Measurements from ENCODE around the gene MAD2L1BP. TPM values are rescaled to one million over a fixed set of nuclear protein-coding genes. Genes with fewer than 3 reads are reported as not detected.

Gene MAD2L1BP
- total RNA-seq, 1 experiment from 2014 or later: 36.8 TPM

DNA sequence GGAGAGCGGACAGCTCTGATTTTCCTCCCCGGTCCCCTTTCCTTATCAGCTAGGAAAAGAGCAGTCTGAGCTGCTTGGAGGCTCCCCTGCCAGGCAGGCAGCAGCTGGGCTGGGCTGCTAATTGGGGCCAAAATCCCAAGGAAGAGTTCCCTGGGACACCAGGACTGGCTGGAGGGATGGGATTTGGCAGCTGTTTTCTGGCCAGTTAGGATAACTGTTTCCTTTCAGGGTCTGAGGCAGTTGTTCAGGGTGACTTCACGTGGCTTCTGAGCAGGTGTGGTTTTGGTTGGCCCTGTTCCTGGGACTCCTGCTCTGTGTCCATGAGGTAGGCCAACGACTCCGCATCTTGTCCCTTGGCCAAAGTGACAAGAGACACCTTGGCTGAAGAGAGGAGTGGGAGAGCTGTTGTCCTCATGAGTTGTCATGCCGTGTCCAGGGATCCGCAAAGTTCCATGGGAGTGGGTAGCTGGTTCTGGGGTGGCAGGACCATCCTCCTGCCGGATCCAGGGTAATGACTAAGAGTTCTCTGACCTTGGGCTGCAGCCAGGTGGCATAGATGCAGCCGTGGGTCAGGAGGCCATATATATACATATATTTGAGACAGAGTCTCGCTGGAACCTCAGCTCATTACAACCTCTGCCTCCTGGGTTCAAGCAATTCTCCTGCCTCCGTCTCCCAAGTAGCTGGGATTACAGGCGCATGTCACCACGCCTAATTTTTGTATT lies 30.7 kb downstream of the MAD2L1BP start:
- no peak for DNase-seq (ENCODE audit: low spot score)

DNA sequence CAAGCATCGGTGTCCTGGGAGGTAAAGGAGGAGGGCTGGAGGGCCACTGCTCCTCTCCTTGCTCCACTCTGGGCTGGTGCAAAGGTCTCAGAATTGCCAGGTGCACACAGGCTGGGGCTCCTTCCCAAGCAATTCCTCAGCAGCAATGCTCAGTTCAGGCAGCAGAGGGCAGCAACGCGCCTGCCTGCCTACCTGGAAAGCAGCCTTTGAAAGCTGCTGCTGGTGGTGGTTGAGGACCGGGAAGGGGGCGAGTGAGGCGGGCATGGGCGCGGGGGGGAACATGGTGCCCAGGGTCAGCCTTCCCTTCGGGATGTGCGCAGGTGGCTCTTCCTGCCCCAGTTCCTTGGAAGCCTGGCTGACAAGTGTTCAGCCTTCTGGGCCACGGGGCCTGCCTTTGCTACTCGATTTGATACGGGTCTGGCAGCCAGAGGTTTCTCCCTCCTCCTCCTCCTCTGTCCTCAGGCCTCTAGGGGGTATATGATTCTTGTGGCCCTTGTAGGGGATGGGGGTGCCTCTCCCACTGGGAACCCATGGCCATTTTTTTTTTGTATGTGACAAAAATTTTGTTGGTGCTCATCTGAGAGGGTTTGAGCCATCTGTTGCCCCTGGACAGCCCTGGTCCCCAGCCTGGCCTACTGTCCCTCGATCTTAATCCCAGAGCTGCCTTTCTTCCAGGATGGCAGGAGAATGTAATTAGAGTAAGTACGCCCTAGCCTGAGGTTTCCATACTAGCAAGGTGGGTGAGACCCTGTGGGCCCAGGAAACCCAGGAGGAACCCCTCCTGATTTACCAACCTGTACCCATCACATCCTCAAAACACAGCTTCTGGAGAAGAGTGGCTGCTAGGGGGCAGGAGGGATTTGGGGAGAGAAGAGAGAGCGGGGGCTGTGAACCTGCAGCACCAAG lies 31.9 kb downstream of the MAD2L1BP start:
- peak; percentile 95 for DNase-seq (ENCODE audit: low spot score)

DNA sequence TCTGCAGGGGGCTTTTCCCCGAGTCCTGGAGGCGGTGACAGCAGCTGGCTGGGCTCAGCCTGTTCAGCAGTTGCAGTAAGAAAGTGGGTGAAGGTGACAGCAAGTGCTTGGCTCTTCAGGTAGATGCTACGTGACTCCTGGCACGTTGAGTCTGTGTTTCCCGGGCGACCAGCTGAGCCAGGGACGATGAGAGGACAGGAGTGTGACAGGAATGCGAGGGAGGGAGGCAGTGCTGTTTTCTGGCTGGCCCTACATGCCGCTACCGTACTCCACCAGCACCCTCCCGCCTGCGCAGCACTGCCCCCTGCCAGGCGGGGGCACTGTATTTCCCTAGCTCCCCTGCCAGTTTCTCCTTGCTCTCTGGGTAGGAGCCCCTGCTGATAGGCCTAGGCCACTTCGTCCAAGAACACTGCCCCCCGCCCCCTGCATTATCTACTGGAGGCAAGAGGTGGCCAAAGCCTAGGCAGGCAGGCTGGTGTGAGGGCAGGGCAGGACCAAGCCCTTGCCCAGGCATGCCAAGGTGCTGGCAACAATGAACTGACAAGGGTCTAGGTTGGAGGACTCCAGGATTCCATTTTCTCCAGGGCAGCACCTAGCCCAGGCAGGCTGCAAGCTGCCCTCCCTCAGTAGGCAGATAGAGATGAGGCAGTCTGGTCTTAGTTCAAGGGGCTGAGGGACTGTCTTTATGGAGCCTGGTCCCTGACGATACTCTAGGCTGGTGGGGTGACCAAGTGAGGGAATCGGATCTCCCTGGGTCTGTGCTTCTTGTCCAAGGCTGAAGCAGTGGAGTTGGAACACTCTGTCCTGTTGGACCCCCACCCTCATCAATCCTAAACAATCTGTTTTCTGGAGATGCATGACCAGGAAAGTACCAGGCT lies 32.8 kb downstream of the MAD2L1BP start:
- peak; percentile 74 for DNase-seq (ENCODE audit: low spot score)

DNA sequence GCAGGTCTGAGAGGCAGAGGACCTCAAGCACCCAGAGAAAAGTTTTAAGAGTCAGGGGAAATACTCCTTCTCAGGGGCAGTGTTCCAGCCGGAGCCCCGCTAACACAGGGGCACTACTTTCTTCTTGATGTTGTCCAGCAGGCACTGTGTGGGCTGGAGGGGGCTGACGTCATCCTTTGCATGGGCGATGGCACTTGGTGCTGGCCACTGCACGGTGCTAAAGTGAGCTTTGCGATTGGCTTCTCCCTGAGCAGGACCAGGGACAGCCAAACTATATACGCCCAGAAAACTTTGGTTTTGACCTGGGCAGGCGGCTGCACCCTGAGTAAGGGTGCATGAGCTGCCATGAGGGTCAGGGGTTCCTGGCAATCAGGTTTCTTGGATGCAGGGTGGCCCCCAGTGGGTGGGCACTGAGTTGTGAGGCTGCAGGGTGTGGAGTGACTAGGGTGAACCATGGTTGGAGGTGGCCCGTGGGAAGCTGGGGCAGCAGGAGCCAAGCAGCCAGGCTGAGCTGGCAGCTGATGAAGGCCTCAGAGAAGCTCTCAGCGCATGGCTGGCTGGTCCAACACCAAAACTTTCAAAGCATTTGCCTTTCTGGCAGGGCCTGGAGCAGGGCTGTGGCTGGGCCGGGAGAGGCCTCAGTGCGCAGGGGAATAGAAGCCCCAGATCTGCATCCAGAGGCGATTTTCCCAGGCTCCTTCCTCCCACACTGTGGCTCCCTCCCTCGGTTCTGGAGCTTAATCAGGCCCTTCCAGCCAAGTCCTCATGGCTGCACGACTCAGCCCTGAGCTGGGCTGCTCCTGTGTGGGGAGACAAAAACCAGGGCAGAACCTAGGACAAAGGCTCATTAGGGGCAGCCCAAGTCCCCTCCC lies 33.6 kb downstream of the MAD2L1BP start:
- DNase-seq (ENCODE audit: low spot score): no peak

DNA sequence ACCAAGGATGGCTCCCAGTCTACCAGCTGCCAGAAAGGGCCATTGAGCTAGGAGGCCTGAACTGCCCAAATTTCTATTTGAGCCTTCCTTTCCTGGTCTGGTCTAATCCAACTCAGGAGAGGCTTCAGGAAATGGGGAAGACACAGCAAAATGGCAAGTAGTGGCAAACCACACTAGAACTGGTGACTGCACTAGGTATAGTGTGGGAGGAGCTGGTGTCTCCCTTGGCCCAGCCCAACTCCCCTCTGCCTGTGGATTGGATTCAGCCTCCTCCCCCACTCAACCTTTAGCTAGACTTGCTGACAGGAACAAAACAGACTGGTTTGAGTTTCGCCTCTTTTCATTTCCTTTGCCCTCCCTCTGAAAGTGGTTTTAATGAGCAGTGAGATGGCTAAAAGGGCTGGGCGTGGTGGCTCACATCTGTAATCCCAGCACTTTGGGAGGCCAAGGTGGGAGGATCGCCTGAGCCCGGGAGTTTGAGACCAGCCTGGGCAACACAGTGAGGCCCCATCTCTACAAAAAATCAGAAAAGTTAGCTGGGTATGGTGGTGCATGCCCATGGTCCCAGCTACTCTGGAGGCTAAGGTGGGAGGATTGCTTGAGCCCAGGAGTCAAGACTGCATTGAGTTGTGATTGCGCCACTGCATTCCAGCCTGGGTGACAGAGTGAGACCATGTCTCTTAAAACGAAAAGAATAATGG lies 34.4 kb downstream of the MAD2L1BP start:
- peak; percentile 27 for DNase-seq (ENCODE audit: low spot score)

DNA sequence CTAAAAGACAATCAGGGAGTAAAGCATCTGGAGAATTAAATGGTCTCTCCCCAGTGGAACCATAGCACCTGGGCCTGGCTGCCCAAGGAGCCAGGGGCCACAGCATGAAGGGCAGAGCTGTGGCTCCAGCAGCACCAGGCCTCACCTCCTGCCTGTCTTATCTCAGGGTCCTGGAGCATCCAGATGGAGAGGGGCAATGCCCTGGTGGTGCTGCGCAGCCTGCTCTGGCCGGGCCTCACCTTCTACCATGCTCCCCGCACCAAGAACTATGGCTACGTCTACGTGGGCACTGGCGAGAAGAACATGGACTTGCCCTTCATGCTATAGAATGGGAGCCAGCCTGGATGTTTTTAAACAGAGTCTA lies 35.0 kb downstream of the MAD2L1BP start:
- no peak for DNase-seq (ENCODE audit: low spot score)

DNA sequence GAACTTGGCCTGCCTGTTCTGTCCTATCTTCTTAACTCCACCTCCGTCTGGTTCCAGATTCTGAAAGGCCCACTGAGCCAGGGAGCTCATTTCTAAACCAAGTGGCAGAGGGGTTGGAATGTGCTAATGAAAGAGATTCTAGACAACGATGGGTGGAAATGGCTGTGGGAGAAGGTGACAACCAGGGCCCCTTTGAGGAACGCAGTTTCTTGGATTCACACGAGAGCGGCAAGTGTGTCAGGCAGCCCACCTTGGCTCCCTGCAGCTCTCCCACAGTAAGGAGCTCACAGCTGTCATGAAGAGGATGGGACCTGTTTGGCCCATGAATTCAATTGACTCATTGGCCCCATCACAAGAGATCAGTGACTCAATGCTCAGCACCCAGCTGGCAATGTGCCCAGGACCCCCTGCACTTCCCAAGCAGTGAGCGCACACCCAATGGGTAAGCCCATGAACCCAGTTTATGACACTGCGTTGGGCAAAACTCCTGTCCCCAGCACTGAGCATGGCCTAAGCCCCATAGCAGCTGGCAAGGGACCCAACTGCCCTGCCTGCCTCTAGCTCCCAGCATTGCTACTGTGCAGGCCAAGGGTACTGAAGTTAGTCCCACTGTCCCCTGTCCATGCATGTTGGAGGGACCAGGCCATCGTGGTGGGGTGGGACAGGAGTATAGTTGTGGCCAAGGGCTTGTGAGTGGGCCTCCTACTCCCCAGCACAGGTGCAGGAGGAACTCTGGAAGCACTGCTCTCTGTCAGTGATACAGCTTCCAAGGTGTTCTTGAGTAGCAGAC lies 35.6 kb downstream of the MAD2L1BP start:
- DNase-seq (ENCODE audit: low spot score): no peak

DNA sequence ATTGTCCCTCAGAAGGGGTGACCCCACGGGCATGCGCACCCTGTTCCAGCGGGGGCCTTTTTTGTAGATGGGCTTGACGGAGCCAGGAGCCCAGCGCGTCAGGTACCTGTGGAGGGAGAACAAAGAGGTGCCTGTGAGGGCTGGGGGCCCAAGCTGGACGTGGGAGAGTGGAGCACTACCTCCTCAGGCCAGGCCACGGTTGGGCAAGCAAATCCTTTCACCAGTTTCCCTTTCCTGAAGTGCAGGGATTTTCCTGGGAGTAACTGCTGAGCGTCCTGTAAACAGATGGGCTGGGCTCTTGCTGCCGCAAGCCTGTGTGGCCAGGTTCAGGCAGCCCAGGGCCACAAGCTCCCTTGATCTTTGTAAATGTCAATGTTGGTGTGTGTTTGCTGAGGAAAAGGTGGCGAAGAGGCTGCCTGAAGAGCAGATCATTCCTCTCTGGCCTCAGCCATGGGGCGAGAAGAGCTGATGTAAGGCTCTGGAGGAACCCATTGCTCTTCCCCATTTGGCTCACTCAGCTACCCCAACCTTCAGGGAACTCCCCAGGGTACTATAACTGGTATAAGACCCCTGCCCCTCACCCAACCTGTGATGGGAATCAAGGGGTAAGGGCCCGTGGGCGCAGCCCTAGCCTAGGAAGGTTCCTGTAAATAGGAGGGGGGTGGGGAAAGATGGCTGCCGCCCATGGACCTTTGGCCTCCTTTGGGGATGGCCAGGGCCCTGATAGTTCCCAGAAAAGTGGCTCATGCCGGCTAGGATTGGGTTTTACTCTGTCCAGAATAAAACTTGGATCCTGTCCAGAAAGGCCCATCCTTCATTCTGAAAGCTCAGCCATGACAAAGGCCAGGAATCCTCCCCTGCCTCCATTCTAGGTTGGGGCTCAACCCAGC lies 36.4 kb downstream of the MAD2L1BP start:
- DNase-seq (ENCODE audit: low spot score): no peak

DNA sequence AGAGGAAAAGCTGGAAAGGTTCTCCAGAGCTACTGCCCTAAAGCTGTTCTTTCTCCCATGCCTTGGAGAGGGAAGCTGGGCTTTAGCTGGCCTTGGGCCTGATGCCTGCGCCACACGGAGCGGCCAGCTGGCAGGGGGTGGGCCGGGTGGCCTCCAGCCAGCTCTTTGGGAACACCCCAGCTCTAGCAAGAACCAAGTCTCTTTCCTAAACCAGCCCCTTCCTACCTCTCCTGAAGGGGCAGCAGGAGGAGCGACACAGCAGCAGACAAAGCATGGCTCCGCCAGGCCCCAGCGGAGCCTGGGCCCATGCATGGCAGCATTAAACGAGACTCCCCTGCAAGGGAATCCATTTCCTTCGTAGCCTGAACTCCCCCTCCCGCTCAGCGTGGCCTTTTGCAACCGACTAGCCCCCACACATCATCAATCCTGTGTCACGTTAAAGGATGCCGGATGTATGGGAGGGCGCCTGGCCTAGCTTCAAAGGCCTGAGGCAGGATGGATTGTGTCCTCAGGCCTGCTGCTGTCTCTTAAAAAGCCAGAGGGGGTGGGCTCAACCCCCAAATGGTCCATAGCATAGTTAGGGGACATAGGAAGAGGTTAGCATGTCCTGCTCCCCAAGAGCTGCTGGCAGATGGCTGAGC lies 37.9 kb downstream of the MAD2L1BP start:
- no peak for DNase-seq (ENCODE audit: low spot score)

DNA sequence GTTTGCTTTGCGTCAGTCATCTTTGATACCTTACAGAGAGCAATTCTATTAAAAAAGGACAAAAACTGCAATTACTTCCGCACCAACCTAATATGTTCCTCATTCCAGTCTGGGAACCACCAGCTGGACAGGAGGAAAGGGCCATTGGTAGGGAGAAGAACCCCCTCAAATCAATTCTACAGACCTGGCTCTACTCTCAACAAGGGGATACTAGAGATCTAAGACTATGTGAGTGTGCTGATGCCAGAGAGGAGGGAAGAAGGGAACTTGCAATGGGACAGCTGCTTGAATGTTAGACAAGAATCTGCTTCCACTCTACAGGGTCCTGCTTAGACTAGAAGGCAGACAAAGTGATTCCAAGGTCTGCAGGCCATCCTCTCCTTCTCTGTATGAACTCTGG lies 38.7 kb downstream of the MAD2L1BP start:
- no peak for DNase-seq (ENCODE audit: low spot score)

DNA sequence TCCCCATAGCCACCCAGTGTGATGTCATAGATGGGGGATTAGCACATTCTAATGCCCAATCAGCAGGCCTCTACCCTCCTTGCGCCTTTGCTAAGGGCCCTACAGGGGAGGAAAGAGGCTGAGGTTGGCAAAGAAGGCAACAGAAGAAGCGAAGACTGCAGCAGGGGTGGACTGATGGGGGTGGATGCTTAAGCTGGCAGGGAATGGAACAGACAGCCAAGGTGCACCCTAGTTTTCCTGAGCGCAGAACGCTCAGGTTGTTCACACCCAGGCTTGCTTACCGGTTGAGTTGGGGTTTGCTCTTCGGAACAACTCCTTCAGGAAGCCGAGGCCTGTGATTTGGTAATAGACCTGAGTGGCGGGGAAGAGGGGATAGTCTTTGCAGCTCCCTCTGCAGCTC lies 39.3 kb downstream of the MAD2L1BP start:
- no peak for DNase-seq (ENCODE audit: low spot score)

DNA sequence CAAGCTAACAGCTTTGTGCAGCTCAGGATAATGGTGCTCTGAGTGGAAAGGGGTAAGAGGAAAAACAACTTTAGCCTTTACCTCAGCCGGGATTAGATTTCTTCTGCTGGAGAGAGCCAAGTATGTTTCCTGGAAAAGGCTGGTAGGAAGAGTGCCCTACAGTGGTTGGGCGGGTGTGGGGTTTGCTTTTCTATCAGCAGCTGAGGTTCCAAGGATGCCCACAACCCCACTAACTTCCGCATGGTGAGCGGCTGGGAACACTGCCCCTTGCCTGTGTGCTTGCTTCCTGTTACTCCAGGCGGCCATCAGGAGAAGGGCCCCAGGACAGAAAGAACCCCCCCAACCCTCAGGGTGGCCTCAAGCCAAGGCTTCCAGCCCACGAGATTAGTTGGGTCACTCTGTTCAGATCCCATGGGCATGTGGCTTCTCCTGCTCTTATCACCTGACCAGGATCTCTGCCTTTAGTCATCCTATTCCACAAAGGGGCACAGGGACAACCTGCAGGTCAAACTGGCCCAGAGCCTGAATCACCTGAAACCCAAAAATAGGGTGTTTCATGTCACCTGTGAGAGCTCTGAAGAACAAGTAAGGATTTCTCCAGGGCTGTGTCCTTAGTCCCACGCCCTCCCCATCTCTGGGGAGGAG lies 41.4 kb downstream of the MAD2L1BP start:
- DNase-seq (ENCODE audit: low spot score): no peak

DNA sequence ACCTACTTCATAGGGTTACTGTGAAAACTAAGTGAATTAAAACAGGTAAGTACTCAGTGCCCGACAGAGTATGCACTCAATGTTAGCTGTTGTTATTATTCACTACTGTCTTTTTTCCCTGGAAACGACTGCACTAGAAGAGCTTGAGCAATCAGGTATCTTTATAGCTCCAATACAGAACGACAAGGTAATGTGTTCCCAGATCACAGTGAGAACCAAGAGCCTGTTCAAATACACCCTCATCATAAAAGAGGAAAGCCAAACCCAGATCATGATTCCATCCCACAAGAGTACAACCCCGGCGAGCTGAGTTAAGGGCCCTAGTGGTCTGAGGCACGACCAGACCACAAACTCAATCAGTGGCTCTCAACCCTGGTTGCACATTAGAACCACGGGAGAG lies 42.1 kb downstream of the MAD2L1BP start:
- no peak for DNase-seq (ENCODE audit: low spot score)

DNA sequence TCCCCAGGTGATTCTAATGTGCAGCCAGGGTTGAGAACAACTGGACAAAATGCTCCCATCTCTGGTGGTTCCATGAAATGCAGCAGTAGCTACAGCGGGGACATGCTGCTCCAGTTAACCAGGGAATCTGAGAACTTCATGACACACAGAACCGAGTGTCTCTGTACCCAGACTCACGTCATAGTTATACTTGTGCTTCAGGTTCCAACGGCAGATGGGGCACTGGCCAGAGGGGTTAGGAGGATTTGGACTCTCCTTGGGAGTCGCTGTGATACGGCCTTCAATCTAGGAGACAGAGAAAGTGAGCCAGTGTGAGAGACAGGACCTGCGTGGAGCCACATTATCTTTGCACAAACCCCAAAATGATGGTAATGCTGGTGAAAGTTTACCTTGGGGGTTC lies 42.7 kb downstream of the MAD2L1BP start:
- DNase-seq (ENCODE audit: low spot score): no peak

DNA sequence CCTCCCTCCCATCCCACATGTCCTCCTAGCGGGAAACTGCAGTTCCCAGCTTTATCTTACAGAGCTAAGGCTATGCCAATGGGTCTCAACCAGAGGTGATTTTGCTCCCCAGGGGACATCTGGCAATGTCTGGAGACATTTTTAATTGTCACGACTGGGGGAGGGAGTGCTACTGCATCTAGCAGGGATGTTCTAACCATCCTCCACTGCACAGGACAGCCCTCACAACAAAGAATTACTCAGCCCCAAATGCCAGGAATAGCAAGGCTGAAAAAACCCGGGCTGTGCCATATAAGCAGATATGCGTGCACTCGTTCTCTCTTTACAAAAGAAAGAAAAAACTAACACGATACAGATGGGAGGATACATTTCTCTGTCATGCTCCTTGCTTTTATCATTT lies 43.4 kb downstream of the MAD2L1BP start:
- no peak for DNase-seq (ENCODE audit: low spot score)

DNA sequence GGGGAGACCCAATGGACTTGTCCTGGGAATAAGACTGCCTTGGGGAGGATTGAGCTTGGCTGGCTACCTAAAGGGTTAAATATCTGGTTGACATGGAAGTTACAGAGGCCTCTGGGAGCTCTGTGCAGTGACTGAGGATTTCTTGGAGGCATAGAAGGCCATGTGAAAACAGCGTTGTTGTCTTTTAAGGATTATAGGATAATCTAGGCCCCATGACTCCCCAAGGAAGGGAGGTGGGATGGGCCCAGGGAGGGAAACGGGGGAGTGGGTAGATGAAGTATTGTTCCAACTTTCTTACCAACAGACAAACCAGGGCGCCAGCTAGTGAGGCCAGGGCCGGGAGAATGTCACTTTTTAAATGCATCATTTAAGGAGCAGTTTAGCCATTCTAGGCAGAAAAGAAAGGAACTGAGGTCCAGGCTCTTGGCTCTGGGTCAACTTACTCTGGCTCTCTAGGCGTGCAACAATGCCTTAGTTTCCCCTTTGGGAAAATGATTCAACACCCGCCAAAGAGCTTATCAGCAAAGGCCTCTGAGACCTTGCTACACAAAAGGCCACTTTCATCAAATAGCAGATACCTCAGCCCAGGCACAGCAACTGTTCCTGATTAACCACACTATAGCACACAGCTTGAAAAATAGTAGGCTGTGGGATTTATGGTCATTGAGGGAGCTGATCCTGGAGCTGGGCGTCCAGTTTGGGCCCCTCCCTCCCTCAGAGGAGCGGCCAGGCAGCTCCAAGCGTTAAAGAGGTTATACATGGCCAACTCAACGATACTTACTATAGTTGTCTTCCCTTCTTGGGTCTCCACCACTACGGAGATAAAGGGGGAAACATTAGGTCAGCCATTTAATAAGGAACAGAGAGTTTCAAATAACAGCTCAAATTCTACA lies 44.9 kb downstream of the MAD2L1BP start:
- no peak for DNase-seq (ENCODE audit: low spot score)

Data from HT-29 (cell line).